K562 (cell line): ENCODE data around the gene FRAT1. TPM values are rescaled to one million over a fixed set of nuclear protein-coding genes. Genes with fewer than 3 reads are reported as not detected.
A peak's percentile ranks its signal among the peaks of the same experiment; 100 is the strongest.

ENCODE experiments used
- ATF1 ChIP-seq, 2 experiments: fragments of 450-650 bp in 1 of 2; IDR thresholded peaks; 2 replicates each; pipeline ENCODE4 v1.6.1; 2016; ENCODE audit warnings: missing compliant biosample characterization in 1 of 2, missing genetic modification characterization in 1 of 2
- CBFA2T3 ChIP-seq: fragments of 450-650 bp; IDR thresholded peaks from 2 replicates; pipeline ENCODE4 v1.6.1; 2017
- CREB1 ChIP-seq, 2 experiments: sonication (generic) in 1 of 2; formaldehyde crosslinking in 1 of 2; IDR thresholded peaks; 2 replicates each; pipeline versions ENCODE4 v1.6.1 to v1.8.0; 2012 to 2022; ENCODE audit warnings: inconsistent platforms in 1 of 2, mild to moderate bottlenecking in 1 of 2, missing genetic modification reagents in 1 of 2, moderate library complexity in 1 of 2
- CXXC5 ChIP-seq: fragments of 250-450 bp; sonication (Bioruptor Pico); IDR thresholded peaks from 2 replicates; pipeline ENCODE4 v1.8.0; 2022; ENCODE audit warnings: inconsistent platforms, mild to moderate bottlenecking, moderate library complexity
- FOXJ2 ChIP-seq: fragments of 200-800 bp; sonication (Bioruptor generic); IDR thresholded peaks from 2 replicates; pipeline ENCODE4 v1.6.1; 2016; ENCODE audit warnings: missing genetic modification characterization, missing compliant biosample characterization
- GTF2A2 ChIP-seq: IDR thresholded peaks from 2 replicates; pipeline ENCODE4 v1.6.1; 2016; ENCODE audit warnings: mild to moderate bottlenecking, missing genetic modification characterization, missing compliant biosample characterization
- HCFC1 ChIP-seq: IDR thresholded peaks from 2 replicates; pipeline ENCODE4 v1.6.1; 2012; ENCODE audit warnings: low read depth, low read length, improper control_type of control experiment
- HDAC1 ChIP-seq, 2 experiments: fragments of 450-650 bp; IDR thresholded peaks; 2 replicates each; pipeline ENCODE4 v1.6.1; 2016 to 2017; ENCODE audit warnings: inconsistent platforms in 1 of 2, mild to moderate bottlenecking in 1 of 2, moderate library complexity in 1 of 2
- HDAC2 ChIP-seq: fragments of 450-650 bp; IDR thresholded peaks from 2 replicates; pipeline ENCODE4 v1.6.1; 2016; ENCODE audit warnings: mild to moderate bottlenecking
- HLTF ChIP-seq: fragments of 450-650 bp; IDR thresholded peaks from 2 replicates; pipeline ENCODE4 v1.6.1; 2016
- HNRNPLL ChIP-seq: fragments of 200-400 bp; formaldehyde crosslinking; IDR thresholded peaks from 2 replicates; pipeline ENCODE4 v1.6.1; 2017; ENCODE audit warnings: low read length, low read depth, mild to moderate bottlenecking; ENCODE audit not compliant: poor library complexity, severe bottlenecking
- HOMEZ ChIP-seq: fragments of 250-450 bp; sonication (Bioruptor Pico); IDR thresholded peaks from 2 replicates; pipeline ENCODE4 v1.4.0; 2020; ENCODE audit warnings: mild to moderate bottlenecking, moderate library complexity
- NFIC ChIP-seq: fragments of 450-650 bp; IDR thresholded peaks from 2 replicates; pipeline ENCODE4 v1.6.1; 2017; ENCODE audit warnings: mild to moderate bottlenecking, inconsistent platforms
- POLR2G ChIP-seq: fragments of 200-400 bp; formaldehyde crosslinking; IDR thresholded peaks from 2 replicates; pipeline ENCODE4 v1.6.1; 2017; ENCODE audit warnings: low read depth, mild to moderate bottlenecking, antibody characterized with exemption, low read length, moderate library complexity
- SOX6 ChIP-seq: fragments of 450-650 bp; IDR thresholded peaks from 2 replicates; pipeline ENCODE4 v1.6.1; 2014; ENCODE audit warnings: mild to moderate bottlenecking
- SREBF1 ChIP-seq: fragments of 150-350 bp; IDR thresholded peaks from 2 replicates; pipeline ENCODE4 v1.6.1; 2014; ENCODE audit warnings: antibody characterized with exemption, low read depth, low read length, borderline replicate concordance
- TBP ChIP-seq: optimal IDR thresholded peaks from 2 replicates; pipeline ENCODE3; 2011; ENCODE audit warnings: low read depth, low read length, improper control_type of control experiment
- TOE1 ChIP-seq, 2 experiments: fragments of 450-650 bp in 1 of 2; sonication (generic) in 1 of 2; formaldehyde crosslinking in 1 of 2; IDR thresholded peaks; 2 replicates each; pipeline versions ENCODE4 v1.7.1 to v1.8.0; 2016 to 2022; ENCODE audit warnings: borderline replicate concordance in 2 of 2, mild to moderate bottlenecking in 2 of 2, antibody characterized with exemption in 1 of 2, inconsistent platforms in 1 of 2, low read depth in 1 of 2, missing genetic modification reagents in 1 of 2, moderate library complexity in 1 of 2
- ZFX ChIP-seq: sonication (generic); formaldehyde crosslinking; IDR thresholded peaks from 2 replicates; pipeline ENCODE4 v1.8.0; 2022; ENCODE audit warnings: mild to moderate bottlenecking, missing genetic modification reagents, moderate library complexity
- ZKSCAN3 ChIP-seq: fragments of 250-450 bp; sonication (Bioruptor Pico); IDR thresholded peaks from 2 replicates; pipeline ENCODE4 v1.4.0; 2020
- ZNF551 ChIP-seq: fragments of 250-450 bp; sonication (Bioruptor Pico); IDR thresholded peaks from 2 replicates; pipeline ENCODE4 v1.5.0; 2021; ENCODE audit warnings: mild to moderate bottlenecking, moderate library complexity
- ZNF699 ChIP-seq: fragments of 250-450 bp; sonication (Bioruptor Pico); IDR thresholded peaks from 2 replicates; pipeline ENCODE4 v1.8.0; 2021; ENCODE audit warnings: mild to moderate bottlenecking, moderate library complexity; ENCODE audit not compliant: insufficient replicate concordance
- ZNF76 ChIP-seq: fragments of 250-450 bp; sonication (Bioruptor Pico); IDR thresholded peaks from 2 replicates; pipeline ENCODE4 v1.4.0; 2020; ENCODE audit warnings: mild to moderate bottlenecking, moderate library complexity, borderline replicate concordance
- polyA plus RNA-seq, 8 experiments: library from polyadenylated mRNA; depleted of rRNA in 4 of 8; stranded (reverse) in 5 of 8; unstranded in 3 of 8; fragments of >200 nt; fragmentation: Nextera tagmentation in 2 of 8; fragmentation: Illumina TruSeq in 1 of 8; extraction: Ambion mirVana in 2 of 8; extraction: Trizol in 1 of 8; gene quantifications; 2 replicates each; pipeline versions ENCODE4 v1.2.1 to v1.2.3, GENCODE V29; 2011 to 2014; ENCODE audit warnings: inconsistent platforms in 1 of 8, missing spikeins in 1 of 8
- total RNA-seq, 7 experiments: library from RNA; depleted of rRNA in 6 of 7; stranded (reverse); fragments of >200 nt in 6 of 7; fragmentation: Illumina TruSeq in 2 of 7; extraction: Trizol in 2 of 7; gene quantifications; 2 replicates each; pipeline versions ENCODE4 v1.2.1 to v1.2.3, GENCODE V29; 2011 to 2021; ENCODE audit warnings: low replicate concordance in 1 of 7
- TF ChIP-seq, protein P1 (sequence below), 2 experiments: fragments of 450-650 bp in 1 of 2; sonication (generic) in 1 of 2; formaldehyde crosslinking in 1 of 2; IDR thresholded peaks in 1 of 2; conservative IDR thresholded peaks in 1 of 2; 2 replicates each; pipeline versions ENCODE4 v1.6.1 to v1.8.1; 2016 to 2023; ENCODE audit warnings: mild to moderate bottlenecking in 2 of 2, moderate library complexity in 2 of 2, inconsistent platforms in 1 of 2, missing genetic modification reagents in 1 of 2
- TF ChIP-seq, protein P2 (sequence below): sonication (generic); formaldehyde crosslinking; IDR thresholded peaks from 2 replicates; pipeline ENCODE4 v1.5.0; 2020; ENCODE audit warnings: missing genetic modification reagents

FRAT1 gene
- total and polyA plus RNA-seq, 9 of the 15 experiments (the other 6 are each of a cell fraction or from before 2014, with no cell fraction given), result 0.11 to 4.6 (median 1.4) TPM

DNA sequence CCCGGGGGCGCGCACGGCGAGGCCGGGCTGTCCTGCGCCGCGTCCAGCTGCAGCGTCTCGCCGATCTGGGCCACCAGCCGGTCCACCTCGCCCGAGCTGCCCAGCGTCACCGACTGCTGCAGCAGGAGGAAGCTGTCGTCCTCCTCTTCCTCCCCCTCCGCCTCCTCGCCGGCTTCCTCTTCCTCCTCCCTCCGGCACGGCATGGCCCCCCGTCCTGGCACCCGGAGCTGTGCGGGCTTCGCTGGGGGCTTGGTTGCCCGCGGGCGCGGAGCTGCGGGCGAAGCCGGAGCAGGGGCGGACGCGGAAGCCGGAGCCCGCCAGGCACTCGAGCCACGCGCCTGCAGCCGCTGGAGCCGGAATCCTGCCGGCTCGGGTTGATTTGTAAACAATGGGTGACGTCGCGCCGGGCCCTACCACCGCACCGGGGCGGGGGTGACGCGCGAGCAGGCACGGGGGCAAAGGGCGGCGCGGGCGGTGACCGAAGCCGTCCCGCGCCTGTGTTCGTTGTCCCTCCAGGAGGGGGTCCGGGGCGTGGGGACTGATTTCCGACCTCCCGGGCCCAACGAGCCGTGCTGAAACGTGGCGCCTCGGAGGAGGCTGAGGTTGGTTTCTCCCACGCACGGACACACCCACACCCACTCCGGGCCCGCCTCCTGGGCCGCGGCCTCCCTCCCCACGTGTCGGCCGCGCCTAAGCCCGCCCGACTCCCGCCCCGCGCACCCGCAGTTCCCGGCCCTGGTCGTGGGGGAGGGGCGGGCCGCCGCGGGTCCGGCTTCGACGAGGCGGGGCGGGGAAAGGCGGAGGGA lies 15.5 kb downstream of the FRAT1 start, which contains the start of gene FRAT2 (continued):
- no peak for TF ChIP-seq HOMEZ
- TF ChIP-seq CREB1 (IDR thresholded peaks at IDR 0.05), result peak; percentile 84
- TF ChIP-seq CREB1 (CRISPR knock-in tag; IDR thresholded peaks at IDR 0.05), result peak; percentile 88
- TF ChIP-seq TOE1 (IDR thresholded peaks at IDR 0.05; ENCODE audit: borderline replicate concordance), result no peak
- peak; percentile 69; the same call in 1 of the 2 replicates for TF ChIP-seq TOE1 (CRISPR knock-in tag; IDR thresholded peaks at IDR 0.05; ENCODE audit: borderline replicate concordance, low read depth)
- TF ChIP-seq TBP, result peak; percentile 64
- peak; percentile 79 for TF ChIP-seq SREBF1
- TF ChIP-seq HCFC1, result no peak
- peak; percentile 94 for TF ChIP-seq POLR2G
- no peak for TF ChIP-seq HDAC2
- TF ChIP-seq HNRNPLL, result no peak
- TF ChIP-seq ZNF551 (CRISPR knock-in tag), result no peak
- TF ChIP-seq ZNF699, result no peak
- TF ChIP-seq, protein P1, sequence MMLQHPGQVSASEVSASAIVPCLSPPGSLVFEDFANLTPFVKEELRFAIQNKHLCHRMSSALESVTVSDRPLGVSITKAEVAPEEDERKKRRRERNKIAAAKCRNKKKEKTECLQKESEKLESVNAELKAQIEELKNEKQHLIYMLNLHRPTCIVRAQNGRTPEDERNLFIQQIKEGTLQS (IDR thresholded peaks at IDR 0.05), result peak; percentile 72
- TF ChIP-seq, protein P1 (CRISPR knock-in tag; conservative IDR thresholded peaks at IDR 0.05), result no peak
- TF ChIP-seq HDAC1 (IDR thresholded peaks at IDR 0.05), result peak in 1 of 2 experiments; percentile 93; a peak in 2 of 4 replicates
- peak; percentile 6; the same call in 1 of the 2 replicates for TF ChIP-seq CBFA2T3
- no peak for TF ChIP-seq ATF1 (CRISPR knock-in tag; IDR thresholded peaks at IDR 0.05)
- TF ChIP-seq ATF1 (tag; IDR thresholded peaks at IDR 0.05), result peak; percentile 95
- TF ChIP-seq SOX6, result peak; percentile 82; the same call in 1 of the 2 replicates
- 0 out of 2 replicates have a peak, but pooled peaks have one; percentile 7 for TF ChIP-seq NFIC
- peak; percentile 70; the same call in 1 of the 2 replicates for TF ChIP-seq CXXC5 (CRISPR knock-in tag)
- no peak for TF ChIP-seq ZNF76 (CRISPR knock-in tag)
- no peak for TF ChIP-seq HLTF
- no peak for TF ChIP-seq GTF2A2 (tag)
- TF ChIP-seq ZFX, result peak; percentile 73
- TF ChIP-seq FOXJ2, result peak; percentile 77; the same call in 1 of the 2 replicates
- TF ChIP-seq, protein P2, sequence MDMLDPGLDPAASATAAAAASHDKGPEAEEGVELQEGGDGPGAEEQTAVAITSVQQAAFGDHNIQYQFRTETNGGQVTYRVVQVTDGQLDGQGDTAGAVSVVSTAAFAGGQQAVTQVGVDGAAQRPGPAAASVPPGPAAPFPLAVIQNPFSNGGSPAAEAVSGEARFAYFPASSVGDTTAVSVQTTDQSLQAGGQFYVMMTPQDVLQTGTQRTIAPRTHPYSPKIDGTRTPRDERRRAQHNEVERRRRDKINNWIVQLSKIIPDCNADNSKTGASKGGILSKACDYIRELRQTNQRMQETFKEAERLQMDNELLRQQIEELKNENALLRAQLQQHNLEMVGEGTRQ, result peak; percentile 71
- TF ChIP-seq ZKSCAN3, result no peak
